HG03139 (cell line): ENCODE measurements around the gene NAXD.
"Not testable (repeated sequence)": the region's sequence is repeated elsewhere in the genome, so short reads cannot be mapped to it uniquely, and the experiment has no call there.

Source experiments
- ATAC-seq: cut with Tn5 transposase; IDR thresholded peaks from one replicate; pipeline ENCODE4 v1.9.1; 2021; ENCODE audit not compliant: unreplicated experiment

NAXD gene

DNA sequence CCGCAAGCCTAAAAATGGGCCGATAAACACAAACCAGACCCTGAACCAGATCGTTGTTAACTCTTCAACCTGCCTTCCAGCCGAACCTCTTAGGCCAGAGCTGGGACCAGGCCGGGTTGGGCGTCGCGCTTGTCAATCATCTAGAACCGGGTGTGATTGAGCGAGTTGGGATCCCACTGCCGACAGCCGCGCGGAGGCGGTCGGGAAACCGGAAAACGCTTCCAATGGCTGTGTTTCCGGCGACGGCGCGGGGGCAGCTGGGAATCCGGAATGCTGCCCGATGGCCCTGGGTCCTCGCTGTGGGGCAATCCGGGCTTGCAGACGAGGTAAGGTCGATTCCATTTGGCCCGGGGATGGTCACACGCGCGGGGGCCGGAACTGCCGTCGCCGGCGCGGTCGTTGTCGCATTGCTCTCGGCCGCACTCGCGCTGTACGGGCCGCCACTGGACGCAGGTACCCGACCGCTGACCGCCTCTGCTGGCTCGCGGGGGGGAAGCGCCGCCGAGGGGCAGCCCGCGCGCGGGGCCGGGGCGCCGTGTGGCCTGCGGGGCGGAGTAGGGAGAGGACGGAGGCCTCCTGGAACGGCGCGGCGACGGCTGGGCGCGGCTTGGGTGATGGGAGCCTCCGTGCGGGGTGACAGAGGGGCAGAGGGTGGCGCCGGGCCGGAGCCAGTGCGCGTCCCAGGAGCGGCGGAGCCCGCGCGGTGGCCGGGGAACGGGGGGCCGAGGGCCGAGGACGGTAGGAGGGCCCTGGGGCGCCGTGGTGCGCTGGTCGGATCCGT is at the start of gene NAXD:
NAXD (plus strand) TSS at position 224 of the 781 bp plus-strand sequence; CDS start at position 281, 57 bp downstream.
- ATAC-seq: peak; percentile 77

DNA sequence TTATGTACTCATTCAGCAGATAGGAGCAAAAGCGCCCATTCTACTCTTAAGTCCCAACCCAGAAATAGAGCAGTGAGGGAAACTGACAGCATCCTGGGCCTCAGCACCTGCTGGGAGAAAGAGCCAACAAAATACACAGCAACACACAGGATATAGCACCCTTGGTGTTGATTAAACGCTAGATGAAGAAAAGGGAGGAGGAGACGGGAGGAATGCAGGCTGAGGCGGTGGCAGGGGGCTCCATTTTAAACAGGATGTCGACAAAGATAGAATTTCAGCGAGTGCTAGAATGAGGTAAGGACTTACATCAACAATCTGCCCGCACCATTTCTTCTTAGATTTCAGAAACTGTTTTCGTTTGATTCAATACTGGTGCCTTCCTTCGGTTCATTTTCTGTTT is 49.2 kb upstream of the NAXD start:
- ATAC-seq: no peak

DNA sequence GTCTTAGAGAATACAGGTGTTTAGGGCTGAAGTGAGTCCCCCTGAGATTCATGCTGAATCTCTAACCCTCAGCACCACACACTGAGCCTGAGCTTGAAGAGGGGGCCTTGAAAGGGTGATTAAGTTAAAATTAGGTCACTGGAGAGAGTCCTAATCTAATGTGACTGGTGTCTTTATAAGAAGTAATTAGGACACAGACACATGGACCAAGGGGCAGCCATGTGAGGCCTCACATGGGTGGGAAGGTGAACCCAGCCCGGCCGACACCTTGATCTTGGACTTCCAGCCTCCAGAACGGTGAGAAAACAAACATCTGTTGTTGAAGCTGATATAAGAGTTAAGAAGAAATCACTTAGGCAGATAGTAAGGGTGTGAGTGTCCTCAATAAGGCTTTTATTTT is 46.7 kb upstream of the NAXD start:
- no peak for ATAC-seq

DNA sequence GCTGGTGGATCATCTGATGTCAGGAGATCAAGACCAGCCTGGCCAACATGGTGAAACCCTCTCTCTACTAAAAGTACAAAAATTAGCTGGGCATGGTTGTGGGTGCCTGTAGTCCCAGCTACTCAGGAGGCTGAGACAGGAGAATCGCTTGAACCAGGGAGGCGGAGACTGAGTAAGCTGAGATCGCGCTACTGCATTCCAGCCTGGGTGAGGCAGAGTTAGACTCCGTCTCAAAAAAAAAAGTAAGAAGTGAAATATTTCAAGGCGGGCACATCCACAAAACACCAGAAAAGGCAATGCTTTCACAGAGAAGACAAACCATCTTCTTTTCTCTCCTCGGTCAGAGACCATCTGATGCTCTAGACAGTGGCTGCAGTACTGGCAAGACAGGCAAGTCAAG is 45.4 kb upstream of the NAXD start:
- not testable (repeated sequence) for ATAC-seq

DNA sequence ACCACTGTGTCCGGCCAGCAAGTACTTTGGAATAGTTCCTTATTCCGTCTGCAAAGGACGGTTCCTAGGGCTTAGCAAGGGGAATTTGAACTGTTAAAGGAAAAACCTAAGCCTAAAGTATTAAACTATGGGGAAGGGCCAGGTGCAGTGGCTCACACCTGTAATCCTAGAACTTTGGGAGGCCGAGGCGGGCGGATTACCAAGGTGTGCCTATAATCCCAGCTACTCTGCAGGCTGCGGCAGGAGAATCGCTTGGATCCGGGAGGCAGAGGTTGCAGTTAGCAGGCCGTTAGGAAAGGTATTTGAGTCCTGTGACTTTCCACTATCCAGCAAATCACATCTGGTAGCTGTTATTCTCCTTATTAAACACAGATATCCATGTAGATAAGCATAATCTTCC is 44.5 kb upstream of the NAXD start:
- ATAC-seq: no peak

DNA sequence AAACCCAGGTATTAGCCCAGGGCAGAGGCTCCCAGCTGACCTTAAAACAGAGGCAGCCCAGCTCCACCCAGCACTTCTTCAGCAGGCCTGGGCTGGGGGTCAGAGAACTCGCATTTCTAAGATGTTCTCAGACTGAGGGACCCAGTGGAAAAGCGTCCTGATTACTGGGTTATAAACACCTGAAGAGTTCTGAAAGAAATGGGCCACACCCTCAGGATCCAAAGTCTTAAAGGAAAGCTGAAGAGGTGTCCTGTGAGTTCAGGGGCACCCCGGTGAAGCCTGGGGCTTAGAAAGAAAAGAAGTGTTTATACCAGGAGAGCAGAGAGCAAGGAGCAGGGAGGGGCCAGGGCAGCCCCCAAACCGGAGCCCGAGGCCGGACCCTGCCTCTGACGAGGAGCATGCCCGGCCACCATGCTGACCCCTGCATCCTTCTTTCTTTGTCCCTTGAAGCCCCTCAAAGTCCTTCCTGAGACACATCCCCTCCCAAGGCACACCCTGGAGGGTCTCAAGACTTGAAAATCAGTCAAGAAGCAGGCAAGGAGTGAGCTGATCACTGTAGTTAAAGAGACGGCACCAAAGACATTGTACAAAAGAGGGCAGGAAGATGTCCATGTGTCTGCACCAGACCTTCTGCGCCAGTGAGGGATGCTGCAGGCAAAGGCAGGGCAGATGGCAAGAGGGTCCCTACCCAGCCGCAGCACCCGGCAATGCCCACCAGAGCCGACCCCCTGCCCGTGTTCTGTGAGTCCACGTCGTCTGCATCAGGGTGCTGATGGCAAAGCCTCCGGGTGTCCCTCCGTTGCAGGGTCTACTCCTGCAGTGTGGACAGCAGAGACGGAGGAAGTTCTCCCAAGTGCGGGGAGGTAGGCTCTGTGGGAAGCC is 43.2 kb upstream of the NAXD start:
- no peak for ATAC-seq

DNA sequence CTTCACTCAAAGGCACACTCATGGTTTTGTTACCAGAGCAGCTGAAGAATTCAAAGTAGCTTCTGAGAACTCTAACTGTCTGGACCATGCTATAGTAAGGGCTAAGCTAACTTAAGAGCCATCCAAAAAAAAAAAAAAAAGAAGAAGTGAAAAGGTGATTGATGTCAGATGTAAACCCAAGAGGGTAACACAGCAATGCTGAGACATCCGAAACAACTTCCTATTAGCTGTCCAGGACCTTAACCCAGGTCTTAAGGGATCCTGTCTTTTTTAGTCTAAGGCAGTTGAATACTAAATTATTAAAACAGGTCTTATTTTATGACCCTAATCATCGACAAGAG is 42.6 kb upstream of the NAXD start:
- ATAC-seq: no peak

DNA sequence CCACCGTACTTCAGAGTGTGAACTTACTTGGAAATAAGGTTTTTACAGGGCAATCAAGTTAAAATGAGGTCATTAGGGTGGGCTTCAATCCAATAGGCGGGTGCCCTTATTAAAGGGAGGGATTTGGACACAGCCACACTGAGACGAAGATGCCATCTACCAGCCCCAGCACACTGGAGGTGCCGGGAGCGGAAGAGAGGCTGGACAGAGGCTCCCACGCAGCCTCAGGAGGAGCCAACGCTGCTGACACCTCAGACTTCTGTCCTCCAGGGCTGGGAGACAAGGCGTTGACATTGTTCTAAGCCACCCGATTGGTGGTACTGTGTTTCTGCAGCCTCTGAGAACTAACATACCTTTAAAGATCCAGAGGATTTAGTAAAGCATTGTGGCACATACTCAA is 41.2 kb upstream of the NAXD start:
- ATAC-seq: no peak

DNA sequence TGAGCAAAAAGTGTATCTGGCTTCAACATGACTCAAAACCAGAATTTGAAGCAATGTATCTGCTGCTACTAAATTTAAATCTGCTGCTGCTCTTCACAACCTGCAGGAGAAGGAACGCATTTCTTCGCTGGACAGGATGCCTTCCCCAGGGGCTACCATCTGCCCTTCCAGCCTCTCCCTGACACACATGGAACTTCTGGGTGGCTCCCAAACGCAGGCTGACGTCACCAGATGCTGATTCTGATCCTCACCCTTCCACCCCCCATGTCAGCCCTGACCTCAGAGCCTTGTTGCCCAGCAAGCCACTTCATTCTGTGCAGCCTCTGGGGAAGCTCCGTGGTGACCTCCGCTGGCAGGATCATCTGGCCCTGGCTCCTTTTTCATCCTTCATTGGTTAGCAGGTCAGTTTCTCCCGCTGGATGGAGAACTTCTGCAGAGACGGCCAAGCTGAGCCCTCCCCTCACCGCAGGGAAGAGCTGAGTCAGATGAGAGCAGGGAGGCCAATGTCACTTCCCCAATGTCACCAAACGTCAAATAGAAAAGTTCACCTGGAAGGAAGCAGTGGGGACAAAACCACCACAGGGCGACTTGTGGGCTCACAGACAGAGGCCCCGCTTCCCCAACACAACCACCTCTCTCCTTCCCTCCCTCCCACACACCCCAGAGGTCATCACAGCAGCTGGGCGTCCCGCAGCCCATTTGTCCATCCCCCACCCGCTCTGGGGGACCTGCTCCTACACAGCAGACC is 39.8 kb upstream of the NAXD start:
- ATAC-seq: peak; percentile 87

DNA sequence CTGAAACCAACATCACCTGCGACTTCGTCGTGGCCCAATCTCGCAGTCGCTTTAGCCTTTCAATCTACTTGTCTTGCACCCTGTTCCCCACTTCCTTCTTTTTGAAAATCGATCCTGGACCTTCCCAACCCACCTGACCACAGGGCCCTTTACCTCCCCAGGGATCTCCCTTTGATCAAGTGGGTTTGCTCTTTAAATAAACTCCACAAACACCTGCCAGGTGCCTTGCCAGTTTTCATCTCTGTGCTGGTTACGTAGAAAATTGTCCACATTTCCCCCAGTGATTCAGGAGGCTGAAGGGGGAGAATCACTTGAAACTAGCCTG is 39.3 kb upstream of the NAXD start:
- no peak for ATAC-seq

DNA sequence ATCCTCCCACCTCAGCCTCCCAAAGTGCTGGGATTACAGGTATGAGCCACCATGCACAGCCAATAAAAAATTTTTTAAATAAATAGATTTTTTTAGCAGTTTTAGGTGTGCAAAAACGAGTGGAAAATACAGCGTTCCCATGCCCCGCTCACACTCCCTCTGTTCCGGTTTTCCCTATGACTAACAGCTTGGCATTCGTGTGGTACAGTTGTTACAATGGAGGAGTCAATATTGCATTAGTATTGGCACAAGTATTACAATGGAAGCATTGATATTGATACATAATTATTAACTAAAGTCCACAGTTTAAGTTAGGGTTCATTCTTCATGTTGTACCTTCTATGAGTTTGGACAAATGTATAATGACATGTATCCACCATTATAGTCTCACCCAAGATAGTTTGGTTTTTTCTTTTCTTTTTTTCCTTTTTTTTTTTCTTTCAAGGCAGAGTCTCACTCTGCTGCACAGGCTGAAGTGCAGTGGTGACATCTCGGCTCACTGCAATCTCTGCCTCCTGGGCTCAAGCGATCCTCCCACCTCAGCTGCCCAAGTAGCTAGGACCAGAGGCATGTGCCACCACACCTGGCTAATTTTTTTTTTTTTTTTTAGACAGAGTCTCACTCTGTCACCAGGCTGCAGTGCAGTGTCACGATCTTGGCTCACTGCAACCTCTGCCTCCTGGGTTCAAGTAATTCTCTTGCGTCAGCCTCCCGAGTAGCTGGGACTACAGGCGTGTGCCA is 38.4 kb upstream of the NAXD start:
- ATAC-seq: no peak

DNA sequence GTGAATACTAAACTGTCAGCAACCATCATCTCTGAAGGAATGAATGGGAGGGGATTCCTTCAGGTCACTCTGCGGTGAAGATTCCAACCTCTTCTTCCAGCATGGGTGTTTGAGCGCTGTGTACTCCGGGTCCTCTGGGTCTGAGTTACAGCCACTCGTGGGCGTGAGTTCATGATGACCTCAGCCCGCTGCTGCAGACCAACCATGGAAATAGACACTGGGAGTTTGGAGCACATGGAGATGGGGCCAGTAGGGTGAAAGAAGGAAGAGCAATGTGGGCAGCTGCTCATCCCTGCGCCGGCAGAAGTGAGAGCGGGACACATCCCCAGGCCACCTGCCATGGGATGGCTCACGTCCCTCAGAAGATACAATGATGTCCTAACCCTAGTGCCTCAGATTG is 37.0 kb upstream of the NAXD start:
- ATAC-seq: no peak

DNA sequence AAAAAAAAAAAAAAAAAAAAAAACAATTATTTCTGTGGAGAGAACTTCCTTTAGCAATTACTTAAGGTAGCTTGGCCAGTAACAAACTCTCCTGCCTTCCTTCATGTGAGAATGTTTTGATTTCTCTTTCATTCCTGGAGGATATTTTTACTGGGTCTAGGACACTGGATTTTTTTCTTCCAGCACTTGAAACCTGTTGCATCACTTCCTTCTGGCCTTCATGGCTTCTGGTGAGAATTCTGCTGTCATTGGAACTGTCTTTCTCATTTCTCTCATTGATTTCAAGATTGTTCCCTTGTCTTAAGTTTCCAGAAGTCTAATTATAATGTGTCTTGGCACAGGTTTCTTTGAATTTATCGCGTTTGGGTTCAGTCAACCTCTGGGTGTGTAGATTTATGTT is 34.5 kb upstream of the NAXD start:
- ATAC-seq: no peak

DNA sequence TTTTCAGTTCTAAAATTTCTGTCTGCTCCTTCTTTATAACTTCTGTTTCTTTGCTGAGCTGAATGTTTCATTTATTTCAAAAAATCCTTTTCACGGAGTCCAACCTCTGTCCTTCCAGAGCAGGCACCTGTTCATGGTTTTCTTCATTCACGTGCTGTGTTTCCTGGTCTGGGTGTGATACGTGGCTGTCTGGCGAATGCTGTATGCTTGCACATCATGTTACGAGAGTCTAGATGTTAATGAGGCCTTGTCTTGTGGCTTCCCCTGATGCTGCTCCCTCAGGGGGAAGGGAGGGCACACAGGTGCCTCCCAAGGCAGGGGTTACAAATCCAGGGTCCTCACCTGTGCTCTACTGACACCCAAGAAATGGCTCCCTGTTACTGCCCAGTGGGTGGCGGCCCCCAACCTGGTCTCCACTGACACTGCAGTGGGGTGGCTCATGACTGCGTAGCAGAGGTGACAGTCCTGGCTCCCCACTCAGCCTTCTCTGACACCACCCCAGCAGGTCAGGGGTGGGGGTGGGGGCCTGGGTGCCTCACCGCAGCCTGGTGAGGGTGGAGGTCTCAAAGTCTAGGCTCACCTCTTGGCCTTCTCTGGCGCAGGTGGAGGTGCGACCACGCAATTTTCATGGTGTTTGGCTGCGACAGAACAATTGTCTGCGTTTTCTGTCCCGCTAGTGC is 33.7 kb upstream of the NAXD start:
- no peak for ATAC-seq

DNA sequence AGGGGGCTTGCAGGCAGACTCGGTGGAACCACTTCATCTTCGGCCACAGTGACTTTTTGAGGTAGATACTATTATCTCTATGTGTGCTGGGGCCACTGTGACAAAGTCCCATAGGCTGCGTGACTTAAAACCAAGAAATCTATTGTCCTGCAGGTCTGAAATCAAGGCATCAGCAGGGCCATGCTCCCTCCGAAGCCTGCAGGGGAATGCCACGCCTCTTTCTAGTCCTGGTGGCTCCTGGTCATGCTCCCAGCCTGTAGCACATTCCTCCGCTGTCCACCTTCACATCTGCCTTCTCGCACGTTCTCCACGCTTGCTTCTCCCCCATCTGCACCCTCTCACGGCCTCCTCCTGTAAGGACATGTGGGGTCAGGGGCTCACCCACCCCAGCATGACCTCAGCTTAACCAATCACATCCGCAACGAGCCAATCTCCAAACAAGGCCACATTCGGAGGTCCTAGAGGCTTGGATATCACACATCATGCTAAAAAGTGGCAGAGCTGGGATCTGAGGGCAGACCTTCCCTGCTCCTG is 32.9 kb upstream of the NAXD start:
- no peak for ATAC-seq

DNA sequence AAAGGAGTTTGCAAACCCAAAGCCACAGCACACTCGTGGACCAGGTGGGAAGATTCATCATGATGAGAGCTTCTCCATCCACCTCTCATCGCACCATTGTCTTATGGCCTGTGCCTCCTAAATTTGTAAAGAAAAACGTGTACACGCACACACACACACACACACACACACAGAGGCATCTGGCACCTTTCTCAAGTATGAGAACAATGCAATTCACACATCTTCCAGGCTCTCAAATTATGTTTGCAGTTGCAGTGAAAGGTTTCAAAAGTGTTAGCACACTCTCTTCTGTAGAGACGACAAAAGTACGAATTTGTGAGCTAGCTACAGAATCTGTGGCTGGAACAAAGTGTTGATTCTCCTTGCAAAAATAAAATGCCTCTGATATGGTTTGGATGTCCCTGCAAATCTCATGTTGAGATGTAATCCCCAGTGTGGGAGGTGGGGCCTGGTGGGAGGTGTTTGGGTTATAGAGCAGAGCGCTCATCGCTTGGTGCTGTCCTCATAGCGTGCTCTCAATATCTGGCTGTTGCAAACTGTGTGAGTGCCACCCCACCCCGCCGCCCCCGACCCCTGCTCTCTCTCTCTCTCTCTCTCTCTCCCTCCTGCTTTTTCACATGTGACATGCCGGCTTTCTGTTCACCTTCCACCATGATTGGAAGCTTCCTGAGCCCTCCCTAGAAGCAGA is 32.0 kb upstream of the NAXD start:
- ATAC-seq: no peak

DNA sequence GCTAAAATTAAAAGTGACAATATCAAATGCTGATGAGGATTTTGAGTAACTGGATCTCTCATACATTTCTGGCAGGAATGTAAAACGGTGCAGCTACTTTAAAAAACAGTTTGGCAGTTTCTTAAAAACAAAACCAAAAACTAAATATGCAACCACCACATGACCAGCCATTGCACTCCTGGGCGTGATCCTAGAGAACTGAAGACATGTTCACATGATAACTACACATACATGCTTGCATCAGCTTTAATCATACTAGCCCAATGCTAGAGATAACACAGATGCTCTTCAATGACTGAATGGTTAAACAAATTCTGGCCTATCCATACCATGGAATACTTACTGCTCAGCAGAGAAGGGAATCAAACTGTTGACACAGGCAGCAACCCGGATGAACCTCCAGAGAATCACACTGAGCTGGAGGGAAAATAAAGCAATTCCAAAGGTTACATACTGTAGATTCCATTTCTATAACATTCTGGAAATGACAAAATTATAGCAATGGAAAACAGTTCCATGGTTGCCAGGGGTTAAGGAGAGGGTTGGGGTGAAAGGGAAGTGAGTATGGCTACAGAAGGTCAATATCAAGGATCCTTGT is 25.5 kb upstream of the NAXD start:
- no peak for ATAC-seq

DNA sequence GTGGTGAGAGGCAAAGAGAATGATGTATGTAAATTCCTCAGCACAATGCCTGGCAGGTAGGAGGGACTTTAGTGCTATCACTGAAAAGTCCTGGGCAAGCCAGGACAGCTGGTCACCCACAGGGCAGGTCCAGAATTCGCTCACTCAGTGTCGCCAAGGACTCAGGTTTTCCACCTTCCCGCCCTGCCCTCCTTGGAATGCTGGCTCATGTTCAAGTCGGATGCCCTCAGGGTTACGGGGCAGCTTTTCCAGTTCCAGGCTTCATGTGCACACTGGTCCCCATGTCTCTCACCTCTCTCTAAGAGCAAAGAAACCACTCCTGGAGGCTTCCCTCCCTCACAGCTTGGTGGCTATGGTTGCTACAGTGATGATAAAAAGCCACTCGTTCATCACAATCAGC is 24.8 kb upstream of the NAXD start:
- ATAC-seq: no peak

DNA sequence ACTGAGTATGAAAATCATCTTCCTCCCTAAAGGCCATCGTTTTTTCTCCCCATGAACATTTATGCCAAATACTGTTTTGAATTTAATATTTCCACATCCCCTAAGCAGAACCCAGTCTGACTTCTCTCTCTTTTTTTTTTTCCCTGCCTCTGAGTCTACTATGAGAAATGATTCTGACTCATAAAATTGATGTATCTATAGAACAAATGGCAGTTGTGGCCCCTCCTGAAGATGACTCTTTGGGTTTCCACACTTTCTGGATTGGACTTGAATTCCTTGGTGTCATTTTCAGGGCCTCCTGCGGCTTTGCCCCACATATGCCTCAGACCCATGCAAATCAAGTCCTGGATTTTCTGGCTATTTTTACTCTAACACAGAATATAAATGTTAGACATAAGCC is 22.7 kb upstream of the NAXD start:
- ATAC-seq: no peak
